Pancreas (tissue), 10 donors: ENCODE measurements around the gene IFNA6. TPM values are rescaled to one million over a fixed set of nuclear protein-coding genes. Genes with fewer than 3 reads are reported as not detected.
"Not testable (repeated sequence)": the region's sequence is repeated elsewhere in the genome, so short reads cannot be mapped to it uniquely, and the experiment has no call there.

Experiments
- ATAC-seq, 4 donors: fragments of 200-7000 bp; cut with Tn5 transposase; one replicate each; pipeline versions ENCODE4 v1.8.0 to v1.9.1; 2020; ENCODE audit warnings: mild to moderate bottlenecking in 4 of 4, moderate library complexity in 4 of 4
- DNase-seq, 6 donors: peaks; one replicate each; pipeline ENCODE4 v3.0.0-alpha.2; 2020
- FAIRE-seq: peaks from 2 replicates; lab custom pipeline; 2012; peaks lifted over from hg19 to GRCh38; lab: Jason Lieb, UNC
- H3K27ac ChIP-seq, 4 donors: fragments of 200-600 bp; sonication (generic); 1 replicate in 3 of 4; 2 replicates in 1 of 4; pipeline versions ENCODE4 v1.5.0 to v1.8.0; 2020
- H3K27me3 ChIP-seq, 4 donors: fragments of 200-600 bp; one replicate each; pipeline ENCODE4 v1.8.0; 2021
- H3K36me3 ChIP-seq, 3 donors: fragments of 200-600 bp; sonication (generic) in 1 of 3; one replicate each; pipeline versions ENCODE4 v1.5.0 to v1.8.0; 2020 to 2021
- H3K4me1 ChIP-seq, 3 donors: fragments of 200-600 bp; one replicate each; pipeline ENCODE4 v1.8.0; 2021
- H3K4me3 ChIP-seq, 4 donors: fragments of 200-600 bp; sonication (generic) in 2 of 4; one replicate each; pipeline versions ENCODE4 v1.5.0 to v1.8.0; 2020 to 2021
- H3K9me3 ChIP-seq, 4 donors: fragments of 200-600 bp; one replicate each; pipeline ENCODE4 v1.8.0; 2021
- CTCF ChIP-seq, 4 donors: fragments of 200-600 bp; sonication (generic) in 3 of 4; IDR thresholded peaks; one replicate each; pipeline versions ENCODE4 v1.5.0 to v1.8.0; 2021; ENCODE audit warnings: antibody characterized with exemption in 4 of 4
- WGBS, 2 donors: extraction: QIAGEN DNeasy Blood & Tissue Kit; methylation state at CpG; one replicate each; pipeline ENCODE4 v1.1.7; 2013; 5-methylcytosine and 5-hydroxymethylcytosine counted together
- intact Hi-C, 3 donors: fragments of 100-400 bp; cut with DNase I; formaldehyde crosslinking; loops; one replicate each; pipeline versions ENCODE4 v1.11.1 to v1.14.2; 2022
- polyA plus RNA-seq, 2 donors: library from polyadenylated mRNA; stranded (reverse); fragments of 200-250 nt; gene quantifications; one replicate each; pipeline ENCODE4 v1.2.3, GENCODE V29; 2013
- total RNA-seq, 6 donors: library from RNA; stranded (reverse); fragmentation: NEBNext Ultra II Directional in 4 of 6; extraction: Animal tissue kit (Norgen Biotek cat#: 25700) in 4 of 6; gene quantifications; one replicate each; pipeline versions ENCODE4 v1.2.1 to v1.2.4, GENCODE V29; 2021 to 2023
- donor health status: healthy with polysubstance abuse.
- donor health status: DM: no; HTN: no; CAD: no; lungs with moderate emphysema.
- donor health status: DM: no; HTN: no; CAD: no.
- donor health status: control.
- donor health status: control.
- donor health status: Bipolar disorder and iron deficiency.
- donor health status: DM: yes; HTN: yes; CAD: no.
- donor health status: DM: no; HTN: no; CAD: no.
- donor health status: DM: no; HTN: no; CAD: no.
- donor health status: DM: yes; HTN: yes; CAD: no.

IFNA6 gene
- total and polyA plus RNA-seq, 8 donors, result not detected

GRCh38 chr9:21367957-21368356 lies 17.3 kb upstream of the IFNA6 start, which contains the start of gene IFNA13:
TSS of gene IFNA13 (minus strand) at chr9:21368057. CDS start at chr9:21368010, 47 bp downstream.
- Histone ChIP-seq H3K4me1 (no peaks in the 10 kb centered on the region), H3K27ac (no peak within 1 kb of the TSS), H3K4me3 (no peak within 1 kb of the TSS), H3K36me3 (no peaks in the 10 kb centered on the region), H3K27me3 (no peaks in the 10 kb centered on the region), H3K9me3 (no peaks in the 10 kb centered on the region)
- DNase-seq (no peak), FAIRE-seq (no peak), ATAC-seq (no peak)
- no peak for TF ChIP-seq CTCF (IDR thresholded peaks at IDR 0.05)
- intact Hi-C loops, result no loop called here
- whole genome bisulfite sequencing, 2 donors, result 73 to 82% methylated on average over 3 of the region's 3 CpGs

GRCh38 chr9:21367169-21367568 lies 16.5 kb upstream of the IFNA6 start:
- ATAC-seq, H3K4me1 ChIP-seq, DNase-seq, intact Hi-C loops, H3K27ac ChIP-seq, H3K36me3 ChIP-seq, H3K4me3 ChIP-seq, H3K9me3 ChIP-seq, H3K27me3 ChIP-seq: not testable (repeated sequence)
- 83 to 90% methylated on average over 1 of the region's 2 CpGs for WGBS, 2 donors
- peak; percentile 39 for FAIRE-seq

GRCh38 chr9:21362287-21362686 lies 11.6 kb upstream of the IFNA6 start:
- WGBS, 2 donors, result 81 to 92% methylated on average over 8 of the region's 8 CpGs
- no peak overlapping the region for H3K27ac ChIP-seq
- no peak for FAIRE-seq

GRCh38 chr9:21357479-21358460 lies 7.1 kb upstream of the IFNA6 start:
- no peak for FAIRE-seq
- intact Hi-C loops, result no loop called here

More at GRCh38 chr9:21362287-21362686, 11.6 kb upstream of the IFNA6 start:
- H3K4me1 ChIP-seq, result no peaks in the 10 kb centered on the region
- no peak overlapping the region for H3K4me3 ChIP-seq
- H3K9me3 ChIP-seq, result no peaks in the 10 kb centered on the region
- DNase-seq, result peak in 1 of 6 donors; percentile 33
- no peaks in the 10 kb centered on the region for H3K36me3 ChIP-seq
- H3K27me3 ChIP-seq, result no peaks in the 10 kb centered on the region
- intact Hi-C loops, result no loop called here
- no peak for TF ChIP-seq CTCF (IDR thresholded peaks at IDR 0.05)
- no peak for ATAC-seq

More at GRCh38 chr9:21357479-21358460, 7.1 kb upstream of the IFNA6 start:
- Histone ChIP-seq H3K4me1 (no peaks in the 10 kb centered on the region), H3K36me3 (no peaks in the 10 kb centered on the region), H3K4me3 (no peak overlapping the region), H3K27ac (no peak overlapping the region), H3K9me3 (no peaks in the 10 kb centered on the region), H3K27me3 (no peaks in the 10 kb centered on the region)
- WGBS, 2 donors, result 59 to 72% methylated on average over 7 of the region's 7 CpGs
- no peak for TF ChIP-seq CTCF (IDR thresholded peaks at IDR 0.05)
- ATAC-seq, result no peak
- DNase-seq, result no peak
